ENCODE data around the gene EEF2K.

DNA sequence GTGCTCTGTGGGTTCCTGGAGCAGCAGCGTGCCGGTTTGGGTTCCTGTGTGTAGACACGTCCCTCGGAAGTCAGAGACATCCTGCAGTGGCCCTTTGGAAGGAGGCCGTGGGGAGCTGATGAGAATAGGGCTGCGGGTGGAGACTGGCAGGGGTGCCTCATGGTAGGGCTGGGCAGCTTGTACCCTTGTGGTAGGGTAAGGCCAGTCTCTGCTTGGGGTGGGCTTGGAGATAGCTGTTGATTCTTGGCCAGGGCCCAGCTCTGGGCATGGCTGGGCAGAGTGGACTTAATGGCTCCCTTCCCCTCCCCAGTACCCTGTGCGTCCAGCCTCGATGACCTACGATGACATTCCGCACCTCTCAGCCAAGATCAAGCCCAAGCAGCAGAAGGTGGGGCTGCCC lies 101.8 kb downstream of the EEF2K start:
- TF ChIP-seq YY1 (IDR thresholded peaks at IDR 0.05; ENCODE audit: insufficient read depth, insufficient read length) (no peak), ZNF274 (IDR thresholded peaks at IDR 0.05; ENCODE audit: low read depth, low read length) (no peak)

Measured in NT2/D1 (cell line).